ENCODE measurements around the gene CS.

GRCh38 chr12:56229916-56230431, 70.2 kb downstream of the CS start, which contains the start of gene SLC39A5:
- TF ChIP-seq, protein P1, sequence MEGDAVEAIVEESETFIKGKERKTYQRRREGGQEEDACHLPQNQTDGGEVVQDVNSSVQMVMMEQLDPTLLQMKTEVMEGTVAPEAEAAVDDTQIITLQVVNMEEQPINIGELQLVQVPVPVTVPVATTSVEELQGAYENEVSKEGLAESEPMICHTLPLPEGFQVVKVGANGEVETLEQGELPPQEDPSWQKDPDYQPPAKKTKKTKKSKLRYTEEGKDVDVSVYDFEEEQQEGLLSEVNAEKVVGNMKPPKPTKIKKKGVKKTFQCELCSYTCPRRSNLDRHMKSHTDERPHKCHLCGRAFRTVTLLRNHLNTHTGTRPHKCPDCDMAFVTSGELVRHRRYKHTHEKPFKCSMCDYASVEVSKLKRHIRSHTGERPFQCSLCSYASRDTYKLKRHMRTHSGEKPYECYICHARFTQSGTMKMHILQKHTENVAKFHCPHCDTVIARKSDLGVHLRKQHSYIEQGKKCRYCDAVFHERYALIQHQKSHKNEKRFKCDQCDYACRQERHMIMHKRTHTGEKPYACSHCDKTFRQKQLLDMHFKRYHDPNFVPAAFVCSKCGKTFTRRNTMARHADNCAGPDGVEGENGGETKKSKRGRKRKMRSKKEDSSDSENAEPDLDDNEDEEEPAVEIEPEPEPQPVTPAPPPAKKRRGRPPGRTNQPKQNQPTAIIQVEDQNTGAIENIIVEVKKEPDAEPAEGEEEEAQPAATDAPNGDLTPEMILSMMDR (IDR thresholded peaks at IDR 0.05; ENCODE audit: poor library complexity) = no peak
- TF ChIP-seq EZH2 (IDR thresholded peaks at IDR 0.05; ENCODE audit: borderline replicate concordance) = no peak
